BJ (cell line): ENCODE results near the gene TBL1X. TPM values are rescaled to one million over a fixed set of nuclear protein-coding genes. Genes with fewer than 3 reads are reported as not detected.
"Not testable (repeated sequence)": the region's sequence is repeated elsewhere in the genome, so short reads cannot be mapped to it uniquely, and the experiment has no call there.

Experiments
- CTCF ChIA-PET: fragments of 350-600 bp; formaldehyde crosslinking; extraction: SDS; loops from one replicate; lab custom pipeline; 2021; ENCODE audit warnings: antibody characterized with exemption, inconsistent platforms; lab: Yijun Ruan, JAX
- POLR2A ChIA-PET: fragments of 300-600 bp; sonication (Branson Sonifier 250); formaldehyde crosslinking; extraction: SDS; loops from one replicate; lab custom pipeline; 2021; ENCODE audit warnings: antibody characterized with exemption; lab: Charles Lee
- DNase-seq: peaks from one replicate; pipeline ENCODE4 v3.0.0-alpha.2; 2011; ENCODE audit warnings: low read depth
- H3K27me3 ChIP-seq: 2 replicates; pipeline ENCODE4 v1.6.0; 2011; ENCODE audit warnings: low read length; ENCODE audit not compliant: control insufficient read depth, insufficient read depth
- H3K36me3 ChIP-seq: 2 replicates; pipeline ENCODE4 v1.5.1; 2011; ENCODE audit warnings: low read length; ENCODE audit not compliant: control insufficient read depth, insufficient read depth
- H3K4me3 ChIP-seq: 2 replicates; pipeline ENCODE4 v1.5.1; 2011; ENCODE audit warnings: low read depth, mild to moderate bottlenecking, control low read depth, low read length
- CTCF ChIP-seq: IDR thresholded peaks from 2 replicates; pipeline ENCODE4 v1.5.1; 2011; ENCODE audit warnings: low read depth, mild to moderate bottlenecking, control low read depth, inconsistent platforms, low read length, moderate library complexity; ENCODE audit not compliant: insufficient read depth
- polyA plus RNA-seq: library from polyadenylated mRNA; depleted of rRNA; stranded (reverse); fragments of >200 nt; gene quantifications from 2 replicates; pipeline ENCODE4 v1.2.3, GENCODE V29; 2011

Gene TBL1X
- polyA plus RNA-seq, 1 experiment = 13.2 TPM

GRCh38 chrX:9447906-9448305 lies 17.0 kb upstream of the TBL1X start:
- Histone ChIP-seq H3K36me3 (no peaks in the 10 kb centered on the region), H3K4me3 (no peak overlapping the region), H3K27me3 (no peaks in the 10 kb centered on the region)
- no peak for DNase-seq
- no peak for TF ChIP-seq CTCF
- ChIA-PET CTCF (no interaction called here), POLR2A (no interaction called here)

GRCh38 chrX:9456250-9457074 lies 8.4 kb upstream of the TBL1X start:
- DNase-seq = no peak
- H3K4me3 ChIP-seq = no peak overlapping the region
- POLR2A ChIA-PET = no interaction called here
- TF ChIP-seq CTCF = no peak
- CTCF ChIA-PET = no interaction called here
- H3K36me3 ChIP-seq = no peaks in the 10 kb centered on the region
- H3K27me3 ChIP-seq = no peaks in the 10 kb centered on the region

GRCh38 chrX:9458034-9458433 lies 6.8 kb upstream of the TBL1X start:
- H3K4me3 ChIP-seq, H3K27me3 ChIP-seq, POLR2A ChIA-PET, DNase-seq, CTCF ChIA-PET, H3K36me3 ChIP-seq: not testable (repeated sequence)

- H3K36me3 ChIP-seq = no peaks in the 10 kb centered on the region
- CTCF ChIA-PET = no interaction called here
- TF ChIP-seq CTCF = no peak
- no peak for DNase-seq
- H3K27me3 ChIP-seq = no peaks in the 10 kb centered on the region
- no peak overlapping the region for H3K4me3 ChIP-seq
- POLR2A ChIA-PET = no interaction called here
Observed at GRCh38 chrX:9458516-9459078, 6.3 kb upstream of the TBL1X start.

- Histone ChIP-seq H3K36me3 (no peaks in the 10 kb centered on the region), H3K4me3 (no peak overlapping the region), H3K27me3 (no peaks in the 10 kb centered on the region)
- DNase-seq = no peak
- ChIA-PET POLR2A (no interaction called here), CTCF (no interaction called here)
- TF ChIP-seq CTCF = no peak
Observed at GRCh38 chrX:9459186-9459748, 5.6 kb upstream of the TBL1X start.
